ENCODE data around the gene ARRDC1. TPM values are rescaled to one million over a fixed set of nuclear protein-coding genes. Genes with fewer than 3 reads are reported as not detected.

The ARRDC1 gene
- total and polyA plus RNA-seq, 9 of the 15 experiments (the other 6 are each of a cell fraction or from before 2014, with no cell fraction given): 0.21 to 45.3 (median 18.6) TPM

DNA sequence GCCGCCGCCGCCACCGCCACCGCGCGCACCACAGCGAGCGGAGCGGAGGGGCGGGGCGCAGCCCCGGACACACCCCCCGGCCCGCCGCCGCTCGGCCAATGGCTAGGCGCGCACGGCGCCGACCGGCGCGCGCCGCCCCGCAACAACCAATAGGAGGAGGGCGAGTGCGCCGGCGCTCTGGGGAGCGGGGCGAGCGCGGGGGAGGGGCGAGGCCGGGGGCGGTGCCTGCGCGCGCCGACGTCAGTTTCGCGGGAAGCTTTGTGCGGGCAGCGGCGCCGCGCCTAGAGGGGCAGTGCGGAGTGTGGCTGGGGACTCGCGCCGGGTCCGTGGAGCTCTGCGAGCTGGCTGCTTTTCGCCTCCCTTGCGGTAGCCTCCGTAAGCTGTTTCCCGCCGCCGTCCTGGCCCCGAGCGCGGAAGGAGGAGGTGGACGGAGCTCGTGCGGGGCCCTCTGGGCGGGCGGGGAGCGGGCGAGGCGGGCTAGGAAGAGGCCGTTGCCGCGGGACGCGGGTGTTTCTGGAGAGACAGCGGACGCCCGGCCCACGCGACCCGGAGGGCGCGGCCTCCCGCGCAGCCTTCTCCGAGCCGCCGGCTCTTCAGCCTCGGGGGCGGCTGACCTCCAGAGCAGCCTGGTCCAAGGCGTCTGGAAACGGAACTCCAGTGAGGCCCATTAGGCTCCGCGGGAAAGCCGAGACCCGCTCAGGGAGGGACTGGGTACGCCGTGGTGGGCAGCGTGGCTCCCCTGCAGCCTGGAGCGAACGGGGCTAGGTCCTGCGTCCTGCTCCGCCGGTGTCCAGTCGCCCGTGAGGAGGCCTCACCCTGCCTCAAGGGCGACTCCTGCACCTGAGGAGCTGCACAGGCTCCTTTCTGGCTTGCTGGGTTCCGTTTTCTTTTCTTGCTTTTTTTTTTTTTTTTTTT lies 14.8 kb upstream of the ARRDC1 start, which contains the start of gene ZMYND19 (continued):
- TF ChIP-seq MTA3 (IDR thresholded peaks at IDR 0.05; ENCODE audit: borderline replicate concordance): no peak
- TF ChIP-seq PHB2 (IDR thresholded peaks at IDR 0.05; ENCODE audit: low read depth): no peak
- no peak for TF ChIP-seq MEIS2 (IDR thresholded peaks at IDR 0.05; ENCODE audit: partially characterized antibody)
- TF ChIP-seq, protein P1, sequence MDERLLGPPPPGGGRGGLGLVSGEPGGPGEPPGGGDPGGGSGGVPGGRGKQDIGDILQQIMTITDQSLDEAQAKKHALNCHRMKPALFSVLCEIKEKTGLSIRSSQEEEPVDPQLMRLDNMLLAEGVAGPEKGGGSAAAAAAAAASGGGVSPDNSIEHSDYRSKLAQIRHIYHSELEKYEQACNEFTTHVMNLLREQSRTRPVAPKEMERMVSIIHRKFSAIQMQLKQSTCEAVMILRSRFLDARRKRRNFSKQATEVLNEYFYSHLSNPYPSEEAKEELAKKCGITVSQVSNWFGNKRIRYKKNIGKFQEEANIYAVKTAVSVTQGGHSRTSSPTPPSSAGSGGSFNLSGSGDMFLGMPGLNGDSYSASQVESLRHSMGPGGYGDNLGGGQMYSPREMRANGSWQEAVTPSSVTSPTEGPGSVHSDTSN (CRISPR knock-in tag; IDR thresholded peaks at IDR 0.05; ENCODE audit: low read depth): no peak
- TF ChIP-seq, protein P1 (tag; conservative IDR thresholded peaks at IDR 0.05; ENCODE audit: low read depth): no peak
- TF ChIP-seq RB1 (IDR thresholded peaks at IDR 0.05; ENCODE audit: low read depth): peak; percentile 56
- no peak for TF ChIP-seq KAT8 (IDR thresholded peaks at IDR 0.05; ENCODE audit: low read depth)
- no peak; the same call in 1 of the 2 replicates for TF ChIP-seq NBN (IDR thresholded peaks at IDR 0.05; ENCODE audit: low read depth)
- TF ChIP-seq HDAC6 (IDR thresholded peaks at IDR 0.05; ENCODE audit: low read depth, low read length): no peak
- no peak for TF ChIP-seq DACH1 (IDR thresholded peaks at IDR 0.05; ENCODE audit: partially characterized antibody)
- TF ChIP-seq MCM2 (IDR thresholded peaks at IDR 0.05; ENCODE audit: low read depth): no peak
- no peak for TF ChIP-seq RFX5 (IDR thresholded peaks at IDR 0.05; ENCODE audit: low read depth, low read length)
- no peak for TF ChIP-seq TRIM24 (IDR thresholded peaks at IDR 0.05)
- TF ChIP-seq, protein P2, sequence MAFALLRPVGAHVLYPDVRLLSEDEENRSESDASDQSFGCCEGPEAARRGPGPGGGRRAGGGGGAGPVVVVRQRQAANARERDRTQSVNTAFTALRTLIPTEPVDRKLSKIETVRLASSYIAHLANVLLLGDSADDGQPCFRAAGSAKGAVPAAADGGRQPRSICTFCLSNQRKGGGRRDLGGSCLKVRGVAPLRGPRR (CRISPR knock-in tag; IDR thresholded peaks at IDR 0.05): no peak
- TF ChIP-seq FOS (IDR thresholded peaks at IDR 0.05; ENCODE audit: extremely low read depth, insufficient read length): peak; percentile 61
- TF ChIP-seq, protein P3, sequence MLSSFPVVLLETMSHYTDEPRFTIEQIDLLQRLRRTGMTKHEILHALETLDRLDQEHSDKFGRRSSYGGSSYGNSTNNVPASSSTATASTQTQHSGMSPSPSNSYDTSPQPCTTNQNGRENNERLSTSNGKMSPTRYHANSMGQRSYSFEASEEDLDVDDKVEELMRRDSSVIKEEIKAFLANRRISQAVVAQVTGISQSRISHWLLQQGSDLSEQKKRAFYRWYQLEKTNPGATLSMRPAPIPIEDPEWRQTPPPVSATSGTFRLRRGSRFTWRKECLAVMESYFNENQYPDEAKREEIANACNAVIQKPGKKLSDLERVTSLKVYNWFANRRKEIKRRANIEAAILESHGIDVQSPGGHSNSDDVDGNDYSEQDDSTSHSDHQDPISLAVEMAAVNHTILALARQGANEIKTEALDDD (IDR thresholded peaks at IDR 0.05): no peak
- peak; percentile 85 to 87 for TF ChIP-seq NRF1 (conservative IDR thresholded peaks at IDR 0.05 in 1 of 2, IDR thresholded peaks at IDR 0.05 in 1 of 2)
- TF ChIP-seq TGIF2 (CRISPR knock-in tag; IDR thresholded peaks at IDR 0.05): peak; percentile 36; the same call in 1 of the 2 replicates
- no peak for TF ChIP-seq ZNF780A (CRISPR knock-in tag; IDR thresholded peaks at IDR 0.05)
- TF ChIP-seq, protein P4, sequence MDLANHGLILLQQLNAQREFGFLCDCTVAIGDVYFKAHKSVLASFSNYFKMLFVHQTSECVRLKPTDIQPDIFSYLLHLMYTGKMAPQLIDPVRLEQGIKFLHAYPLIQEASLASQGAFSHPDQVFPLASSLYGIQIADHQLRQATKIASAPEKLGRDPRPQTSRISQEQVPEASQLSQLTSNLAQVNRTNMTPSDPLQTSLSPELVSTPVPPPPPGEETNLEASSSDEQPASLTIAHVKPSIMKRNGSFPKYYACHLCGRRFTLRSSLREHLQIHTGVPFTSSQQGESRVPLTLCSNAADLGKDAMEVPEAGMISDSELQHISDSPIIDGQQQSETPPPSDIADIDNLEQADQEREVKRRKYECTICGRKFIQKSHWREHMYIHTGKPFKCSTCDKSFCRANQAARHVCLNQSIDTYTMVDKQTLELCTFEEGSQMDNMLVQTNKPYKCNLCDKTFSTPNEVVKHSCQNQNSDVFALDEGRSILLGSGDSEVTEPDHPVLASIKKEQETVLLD (IDR thresholded peaks at IDR 0.05): no peak
- TF ChIP-seq ZNF79 (CRISPR knock-in tag; IDR thresholded peaks at IDR 0.05; ENCODE audit: low read depth): no peak
- no peak for TF ChIP-seq CHD4 (IDR thresholded peaks at IDR 0.05; ENCODE audit: insufficient read depth, insufficient replicate concordance, low read depth, low read length, poor library complexity, severe bottlenecking)
- TF ChIP-seq ZNF57 (CRISPR knock-in tag; IDR thresholded peaks at IDR 0.05): no peak
- no peak for TF ChIP-seq GTF2A2 (tag; IDR thresholded peaks at IDR 0.05)

Data from K562 (cell line).